Endothelial cell (in vitro differentiated cells): Measurements from ENCODE around the gene GLE1. TPM values are rescaled to one million over a fixed set of nuclear protein-coding genes. Genes with fewer than 3 reads are reported as not detected.

Experiments used
- DNase-seq: peaks from one replicate; pipeline ENCODE4 v3.0.0; 2021; ENCODE audit warnings: low spot score
- H3K27ac Mint-ChIP-seq: one replicate; pipeline ENCODE4 v1.8.0; 2021; ENCODE audit warnings: mixed read lengths, inconsistent platforms; ENCODE audit not compliant: unreplicated experiment
- H3K27me3 Mint-ChIP-seq: one replicate; pipeline ENCODE4 v1.8.0; 2021; ENCODE audit warnings: mild to moderate bottlenecking, moderate library complexity, mixed read lengths, inconsistent platforms; ENCODE audit not compliant: unreplicated experiment
- H3K36me3 Mint-ChIP-seq: one replicate; pipeline ENCODE4 v1.8.0; 2021; ENCODE audit warnings: mild to moderate bottlenecking, low read depth, mixed read lengths, inconsistent platforms; ENCODE audit not compliant: unreplicated experiment
- H3K4me1 Mint-ChIP-seq: one replicate; pipeline ENCODE4 v1.8.0; 2021; ENCODE audit warnings: mild to moderate bottlenecking, mixed read lengths, inconsistent platforms; ENCODE audit not compliant: unreplicated experiment
- H3K4me3 Mint-ChIP-seq: one replicate; pipeline ENCODE4 v1.8.0; 2021; ENCODE audit warnings: mild to moderate bottlenecking, mixed read lengths, inconsistent platforms; ENCODE audit not compliant: unreplicated experiment
- H3K9me3 Mint-ChIP-seq: one replicate; pipeline ENCODE4 v1.8.0; 2021; ENCODE audit warnings: mixed read lengths, inconsistent platforms; ENCODE audit not compliant: unreplicated experiment
- total RNA-seq: library from RNA; stranded (reverse); fragmentation: NEBNext Ultra II Directional; extraction: Animal tissue kit (Norgen Biotek cat#: 25700); gene quantifications from one replicate; pipeline ENCODE4 v1.2.1, GENCODE V29; 2021; ENCODE audit not compliant: unreplicated experiment
- TF ChIP-seq, protein P1 (sequence below): fragments of 200-600 bp; sonication (generic); IDR thresholded peaks from one replicate; pipeline ENCODE4 v1.5.0; 2021; ENCODE audit warnings: antibody characterized with exemption; ENCODE audit not compliant: unreplicated experiment

The GLE1 gene
- total RNA-seq, 1 donor from 2014 or later: 17.5 TPM

DNA sequence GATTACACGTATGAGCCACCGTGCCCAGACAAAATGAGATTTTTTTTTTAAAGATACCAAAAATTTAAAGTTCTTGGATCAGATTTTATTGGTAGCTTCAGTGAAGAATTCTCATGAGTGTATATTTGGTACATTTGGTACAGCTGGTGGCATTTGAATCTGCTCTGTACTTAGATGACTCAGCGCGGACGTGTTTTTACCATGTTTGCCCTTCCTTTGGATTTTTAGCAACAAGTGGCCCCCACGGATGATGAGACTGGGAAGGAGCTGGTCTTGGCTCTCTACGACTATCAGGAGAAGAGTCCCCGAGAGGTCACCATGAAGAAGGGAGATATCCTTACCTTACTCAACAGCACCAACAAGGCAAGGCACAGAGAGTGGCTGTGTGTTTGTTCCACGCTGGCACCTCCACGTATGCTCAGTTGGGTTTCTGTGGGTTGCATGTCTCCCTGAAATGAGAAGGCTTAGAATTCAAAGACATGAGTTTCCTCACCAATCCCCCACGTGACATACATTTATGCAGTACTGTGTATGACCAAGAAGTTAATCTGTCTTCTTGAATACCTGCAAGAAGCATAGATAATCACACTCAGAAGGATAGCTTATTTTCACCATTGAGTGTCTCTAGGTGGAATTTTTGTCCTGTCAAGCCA is 84.2 kb downstream of the GLE1 start:
- no peaks in the 10 kb centered on the region for H3K27me3 Mint-ChIP-seq
- peaks cover 73% of the 10 kb centered on the region for H3K36me3 Mint-ChIP-seq
- H3K4me3 Mint-ChIP-seq: no peak overlapping the region
- H3K4me1 Mint-ChIP-seq: no peaks in the 10 kb centered on the region
- no peaks in the 10 kb centered on the region for H3K9me3 Mint-ChIP-seq
- no peak overlapping the region for H3K27ac Mint-ChIP-seq
- DNase-seq: no peak
- TF ChIP-seq, protein P1, sequence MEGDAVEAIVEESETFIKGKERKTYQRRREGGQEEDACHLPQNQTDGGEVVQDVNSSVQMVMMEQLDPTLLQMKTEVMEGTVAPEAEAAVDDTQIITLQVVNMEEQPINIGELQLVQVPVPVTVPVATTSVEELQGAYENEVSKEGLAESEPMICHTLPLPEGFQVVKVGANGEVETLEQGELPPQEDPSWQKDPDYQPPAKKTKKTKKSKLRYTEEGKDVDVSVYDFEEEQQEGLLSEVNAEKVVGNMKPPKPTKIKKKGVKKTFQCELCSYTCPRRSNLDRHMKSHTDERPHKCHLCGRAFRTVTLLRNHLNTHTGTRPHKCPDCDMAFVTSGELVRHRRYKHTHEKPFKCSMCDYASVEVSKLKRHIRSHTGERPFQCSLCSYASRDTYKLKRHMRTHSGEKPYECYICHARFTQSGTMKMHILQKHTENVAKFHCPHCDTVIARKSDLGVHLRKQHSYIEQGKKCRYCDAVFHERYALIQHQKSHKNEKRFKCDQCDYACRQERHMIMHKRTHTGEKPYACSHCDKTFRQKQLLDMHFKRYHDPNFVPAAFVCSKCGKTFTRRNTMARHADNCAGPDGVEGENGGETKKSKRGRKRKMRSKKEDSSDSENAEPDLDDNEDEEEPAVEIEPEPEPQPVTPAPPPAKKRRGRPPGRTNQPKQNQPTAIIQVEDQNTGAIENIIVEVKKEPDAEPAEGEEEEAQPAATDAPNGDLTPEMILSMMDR: no peak

Other genes with a start within 250 kb of the GLE1 start
- 69.4 TPM for gene GOLGA2, start 228.7 kb upstream of the GLE1 start, total RNA-seq
- 26.8 TPM for gene SWI5, start 228.4 kb upstream of the GLE1 start, total RNA-seq
- 25.8 TPM for gene TRUB2, start 182.3 kb upstream of the GLE1 start, total RNA-seq
- gene COQ4, start 181.9 kb upstream of the GLE1 start, total RNA-seq: 46.6 TPM
- gene SLC27A4, start 164.2 kb upstream of the GLE1 start, total RNA-seq: 23.0 TPM
- gene URM1, start 133.3 kb upstream of the GLE1 start, total RNA-seq: 96.1 TPM
- 27.9 TPM for gene CERCAM, start 83.9 kb upstream of the GLE1 start, total RNA-seq
- gene ODF2, start 48.7 kb upstream of the GLE1 start, total RNA-seq: 83.8 TPM
- 810 TPM for gene SPTAN1, start 47.9 kb downstream of the GLE1 start, total RNA-seq
- gene DYNC2I2, start 152.1 kb downstream of the GLE1 start, total RNA-seq: 35.4 TPM
- 420 TPM for gene SET, start 184.5 kb downstream of the GLE1 start, total RNA-seq
- 14.7 TPM for gene PKN3, start 197.8 kb downstream of the GLE1 start, total RNA-seq
- gene ZDHHC12, start 219.4 kb downstream of the GLE1 start, total RNA-seq: 42.1 TPM